K562 (cell line): ENCODE measurements around the gene NEURL1. TPM values are rescaled to one million over a fixed set of nuclear protein-coding genes. Genes with fewer than 3 reads are reported as not detected.

Experiments
- ATAC-seq: fragments of 200-7000 bp; cut with Tn5 transposase; 3 replicates; pipeline ENCODE4 v1.9.1; 2020; ENCODE audit warnings: moderate library complexity
- BruUV-seq: library from RNA; stranded (reverse); fragments of 400-500 nt; replicated peaks from 2 replicates; lab custom pipeline; 2021; lab: Mats Ljungman, UMichigan
- CTCF ChIA-PET: fragments of 300-600 bp; formaldehyde crosslinking; extraction: SDS; loops from one replicate; lab custom pipeline; 2021; ENCODE audit warnings: low intra/inter-chr PET ratio; lab: Yijun Ruan, JAX
- POLR2A ChIA-PET: fragments of 300-600, 350-650 bp; sonication (Branson Sonifier 250); formaldehyde crosslinking; extraction: SDS; loops from one replicate; lab custom pipeline; 2021; ENCODE audit warnings: antibody characterized with exemption, inconsistent platforms; lab: Yijun Ruan, JAX
- DNase-seq, 4 experiments: peaks; one replicate each; pipeline versions ENCODE4 v3.0.0 to v3.0.0-alpha.2; 2011 to 2018; ENCODE audit warnings: low spot score in 3 of 4, mixed read lengths in 3 of 4; ENCODE audit errors: extremely low read depth in 1 of 4
- FAIRE-seq: peaks from 2 replicates; lab custom pipeline; 2011; peaks lifted over from hg19 to GRCh38; lab: Jason Lieb, UNC
- H2AFZ ChIP-seq: 2 replicates; pipeline ENCODE4 v1.6.0; 2011; ENCODE audit warnings: low read depth, low read length, control low read depth, inconsistent platforms
- H3K27ac ChIP-seq: fragments of 200-600 bp; 3 replicates; pipeline ENCODE4 v1.8.0; 2011; ENCODE audit warnings: low read depth, mild to moderate bottlenecking, control low read depth, inconsistent platforms, low read length, moderate library complexity, mixed read lengths; ENCODE audit errors: extremely low read depth
- H3K27me3 ChIP-seq, 2 experiments: fragments of 300-600 bp in 1 of 2; 2 replicates in 1 of 2; 3 replicates in 1 of 2; pipeline versions ENCODE4 v1.6.0 to v1.8.0; 2011; ENCODE audit warnings: inconsistent platforms in 2 of 2, low read length in 2 of 2, mild to moderate bottlenecking in 1 of 2, mixed read lengths in 1 of 2, moderate library complexity in 1 of 2; ENCODE audit not compliant: control insufficient read depth in 2 of 2, insufficient read depth in 2 of 2
- H3K36me3 ChIP-seq: fragments of 300-600 bp; 3 replicates; pipeline ENCODE4 v1.8.0; 2011; ENCODE audit warnings: mild to moderate bottlenecking, low read length, inconsistent platforms; ENCODE audit not compliant: control insufficient read depth, insufficient read depth
- H3K4me1 ChIP-seq, 2 experiments: fragments of 200-600 bp in 1 of 2; replicated peaks in 1 of 2; 2 replicates in 1 of 2; 3 replicates in 1 of 2; pipeline versions ENCODE4 v1.5.1 to v1.8.0; 2011; ENCODE audit warnings: inconsistent platforms in 2 of 2, low read length in 2 of 2, mild to moderate bottlenecking in 1 of 2, mixed read lengths in 1 of 2, moderate library complexity in 1 of 2; ENCODE audit not compliant: control insufficient read depth in 2 of 2, insufficient read depth in 2 of 2
- H3K4me2 ChIP-seq: 2 replicates; pipeline ENCODE4 v1.6.1; 2011; ENCODE audit warnings: low read length, control low read depth, inconsistent platforms, mixed read lengths; ENCODE audit not compliant: insufficient read depth
- H3K4me3 ChIP-seq: fragments of 200-600 bp; sonication (generic), shearing (Covaris generic); 2 replicates; pipeline ENCODE4 v1.5.1; 2016; ENCODE audit warnings: control low read depth, inconsistent platforms
- H3K79me2 ChIP-seq: fragments of 200-600 bp; 3 replicates; pipeline ENCODE4 v1.8.0; 2011; ENCODE audit warnings: low read length, inconsistent platforms; ENCODE audit not compliant: control insufficient read depth, insufficient read depth
- H3K9ac ChIP-seq, 2 experiments: 2 replicates each; pipeline versions ENCODE4 v1.6.0 to v1.6.1; 2011; ENCODE audit warnings: low read depth in 2 of 2, low read length in 2 of 2, control low read depth in 1 of 2, inconsistent platforms in 1 of 2, mild to moderate bottlenecking in 1 of 2, mixed read lengths in 1 of 2; ENCODE audit not compliant: insufficient read depth in 1 of 2
- H3K9me1 ChIP-seq: one replicate; pipeline ENCODE4 v1.6.0; 2011; ENCODE audit warnings: inconsistent platforms, mild to moderate bottlenecking, low read length, moderate library complexity; ENCODE audit not compliant: control insufficient read depth, insufficient read depth
- H3K9me3 ChIP-seq: replicated peaks from 2 replicates; pipeline ENCODE4 v1.5.1; 2011; ENCODE audit warnings: low read depth, low read length, inconsistent platforms; ENCODE audit not compliant: control insufficient read depth, insufficient read depth
- H4K20me1 ChIP-seq: replicated peaks from 2 replicates; pipeline ENCODE4 v1.6.1; 2011; ENCODE audit warnings: low read length, inconsistent platforms, mixed read lengths; ENCODE audit not compliant: control insufficient read depth, insufficient read depth
- ARID3B ChIP-seq: fragments of 250-450 bp; sonication (Bioruptor Pico); IDR thresholded peaks from 2 replicates; pipeline ENCODE4 v1.4.0; 2020; ENCODE audit warnings: borderline replicate concordance
- CBX1 ChIP-seq: sonication (generic); IDR thresholded peaks from 2 replicates; pipeline ENCODE4 v1.6.1; 2016; ENCODE audit warnings: antibody characterized with exemption, low read depth, mild to moderate bottlenecking
- CEBPB ChIP-seq: fragments of 450-650 bp; IDR thresholded peaks from 2 replicates; pipeline ENCODE4 v1.6.1; 2016; ENCODE audit warnings: missing genetic modification characterization, missing compliant biosample characterization
- FOXO4 ChIP-seq: fragments of 450-650 bp; formaldehyde crosslinking; IDR thresholded peaks from 2 replicates; pipeline ENCODE4 v1.4.0; 2020; ENCODE audit warnings: mild to moderate bottlenecking, moderate library complexity
- FUS ChIP-seq: fragments of 200-400 bp; formaldehyde crosslinking; optimal IDR thresholded peaks from 2 replicates; pipeline ENCODE3; 2017; ENCODE audit warnings: low read depth, low read length
- HIVEP1 ChIP-seq: fragments of 250-450 bp; sonication (Bioruptor Pico); IDR thresholded peaks from 2 replicates; pipeline ENCODE4 v1.4.0; 2020; ENCODE audit warnings: mild to moderate bottlenecking
- HMG20A ChIP-seq: fragments of 450-650 bp; formaldehyde crosslinking; conservative IDR thresholded peaks from 2 replicates; pipeline ENCODE4 v1.4.0; 2020; ENCODE audit warnings: mild to moderate bottlenecking, mixed read lengths
- HMGN3 ChIP-seq: IDR thresholded peaks from 2 replicates; pipeline ENCODE4 v1.6.1; 2011; ENCODE audit warnings: borderline replicate concordance, low read depth, mild to moderate bottlenecking, mixed read lengths, low read length; ENCODE audit not compliant: insufficient read length; ENCODE audit errors: extremely low read depth
- KDM4B ChIP-seq, 2 experiments: fragments of 450-650 bp in 1 of 2; sonication (generic) in 1 of 2; IDR thresholded peaks; 2 replicates each; pipeline ENCODE4 v1.6.1; 2016 to 2017; ENCODE audit warnings: borderline replicate concordance in 2 of 2, antibody characterized with exemption in 1 of 2, low read depth in 1 of 2, mild to moderate bottlenecking in 1 of 2
- MAFK ChIP-seq: IDR thresholded peaks from 2 replicates; pipeline ENCODE4 v1.6.1; 2011; ENCODE audit warnings: low read length, improper control_type of control experiment
- MCM5 ChIP-seq: fragments of 450-650 bp; IDR thresholded peaks from 2 replicates; pipeline ENCODE4 v1.6.1; 2016; ENCODE audit warnings: low read depth
- NR3C1 ChIP-seq: sonication (generic); formaldehyde crosslinking; IDR thresholded peaks from 2 replicates; pipeline ENCODE4 v1.8.1; 2022; ENCODE audit warnings: missing genetic modification reagents
- SNIP1 ChIP-seq: fragments of 450-650 bp; IDR thresholded peaks from 2 replicates; pipeline ENCODE4 v1.7.1; 2017; ENCODE audit warnings: low read depth, mild to moderate bottlenecking
- SRSF7 ChIP-seq: fragments of 200-400 bp; formaldehyde crosslinking; optimal IDR thresholded peaks from 2 replicates; pipeline ENCODE3; 2017; ENCODE audit warnings: mild to moderate bottlenecking, low read depth, low read length
- TCF3 ChIP-seq: sonication (generic); formaldehyde crosslinking; IDR thresholded peaks from 2 replicates; pipeline ENCODE4 v1.4.0; 2020; ENCODE audit warnings: mild to moderate bottlenecking, missing genetic modification reagents
- ZNF311 ChIP-seq: fragments of 250-450 bp; sonication (Bioruptor Pico); IDR thresholded peaks from 2 replicates; pipeline ENCODE4 v1.4.0; 2020; ENCODE audit warnings: mild to moderate bottlenecking, moderate library complexity
- ZNF592 ChIP-seq: fragments of 450-650 bp; IDR thresholded peaks from 2 replicates; pipeline ENCODE4 v1.6.1; 2017; ENCODE audit warnings: antibody characterized with exemption, mild to moderate bottlenecking
- WGBS: fragments of 100-300 bp; shearing (Covaris generic); methylation state at CpG from one replicate; pipeline ENCODE4 v1.1.6; 2016; ENCODE audit warnings: low coverage, mixed read lengths; ENCODE audit not compliant: insufficient coverage; ENCODE audit errors: missing lambda C conversion rate; 5-methylcytosine and 5-hydroxymethylcytosine counted together
- in situ Hi-C: fragments of 300-500 bp; cut with MboI; formaldehyde crosslinking; loops from 4 replicates; pipeline ENCODE4 v1.15.0; 2018; ENCODE audit warnings: inconsistent platforms, mixed read lengths
- intact Hi-C: fragments of 100-400 bp; cut with micrococcal nuclease; formaldehyde crosslinking; loops from 2 replicates; pipeline ENCODE4 v1.14.2; 2022
- polyA plus RNA-seq, 8 experiments: library from polyadenylated mRNA; depleted of rRNA in 4 of 8; stranded (reverse) in 5 of 8; unstranded in 3 of 8; fragments of >200 nt; fragmentation: Nextera tagmentation in 2 of 8; fragmentation: Illumina TruSeq in 1 of 8; extraction: Ambion mirVana in 2 of 8; extraction: Trizol in 1 of 8; gene quantifications; 2 replicates each; pipeline versions ENCODE4 v1.2.1 to v1.2.3, GENCODE V29; 2011 to 2014; ENCODE audit warnings: inconsistent platforms in 1 of 8, missing spikeins in 1 of 8
- total RNA-seq, 7 experiments: library from RNA; depleted of rRNA in 6 of 7; stranded (reverse); fragments of >200 nt in 6 of 7; fragmentation: Illumina TruSeq in 2 of 7; extraction: Trizol in 2 of 7; gene quantifications; 2 replicates each; pipeline versions ENCODE4 v1.2.1 to v1.2.3, GENCODE V29; 2011 to 2021; ENCODE audit warnings: low replicate concordance in 1 of 7

NEURL1 gene
- total and polyA plus RNA-seq, 9 of the 15 experiments (the other 6 are each of a cell fraction or from before 2014, with no cell fraction given): 0.01 to 0.45 (median 0.16) TPM; not detected in 5

GRCh38 chr10:103557455-103557854 lies 64.0 kb downstream of the NEURL1 start:
- Histone ChIP-seq H3K79me2 (no peaks in the 10 kb centered on the region), H3K4me2 (no peak overlapping the region), H3K27me3 (peaks cover 5 to 66% of the 10 kb centered on the region in 2 experiments; a peak in 4 of 5 replicates), H3K9me1 (no peaks in the 10 kb centered on the region), H3K9ac (no peak overlapping the region), H4K20me1 (peaks cover 4% of the 10 kb centered on the region; the same call in 1 of the 2 replicates), H3K4me1 (peaks cover 0 to 13% of the 10 kb centered on the region in 2 experiments; a peak in 3 of 5 replicates), H3K27ac (no peak overlapping the region), H2AFZ (no peak overlapping the region), H3K4me3 (no peak overlapping the region), H3K9me3 (no peaks in the 10 kb centered on the region), H3K36me3 (no peaks in the 10 kb centered on the region)
- 43% methylated on average over 6 of the region's 10 CpGs for WGBS
- ChIA-PET CTCF (no interaction called here), POLR2A (interaction anchor here (0.8 kb wide), 1 partner anchor 13 kb away, joined by 3 read pairs; no protein-coding TSS in a partner anchor)
- in situ Hi-C loops (no loop called here), intact Hi-C loops (no loop called here)
- BruUV-seq: no TSS peak
- DNase-seq (no peak), FAIRE-seq (no peak), ATAC-seq (no peak)
- TF ChIP-seq KDM4B (IDR thresholded peaks at IDR 0.05; ENCODE audit: borderline replicate concordance in 2 of 2, low read depth in 1 of 2) (no peak), SRSF7 (no peak), CEBPB (tag) (no peak), FUS (no peak), ARID3B (no peak), ZNF592 (no peak), NR3C1 (CRISPR knock-in tag) (no peak), CBX1 (no peak), MAFK (no peak), ZNF311 (CRISPR knock-in tag) (no peak), HMG20A (CRISPR knock-in tag) (no peak), TCF3 (CRISPR knock-in tag) (no peak), HIVEP1 (no peak), FOXO4 (CRISPR knock-in tag) (no peak), MCM5 (no peak), HMGN3 (no peak), SNIP1 (no peak)
